HG03039 (cell line): ENCODE measurements around the gene MINK1.
"Not testable (repeated sequence)": the region's sequence is repeated elsewhere in the genome, so short reads cannot be mapped to it uniquely, and the experiment has no call there.

Experiments
- ATAC-seq: cut with Tn5 transposase; IDR thresholded peaks from one replicate; pipeline ENCODE4 v1.9.1; 2021; ENCODE audit warnings: mild to moderate bottlenecking, moderate library complexity; ENCODE audit not compliant: unreplicated experiment

MINK1 gene

GRCh38 chr17:4867535-4867934, 34.4 kb downstream of the MINK1 start:
- not testable (repeated sequence) for ATAC-seq

GRCh38 chr17:4869058-4869998, 36.2 kb downstream of the MINK1 start:
- ATAC-seq, result not testable (repeated sequence)

DNA sequence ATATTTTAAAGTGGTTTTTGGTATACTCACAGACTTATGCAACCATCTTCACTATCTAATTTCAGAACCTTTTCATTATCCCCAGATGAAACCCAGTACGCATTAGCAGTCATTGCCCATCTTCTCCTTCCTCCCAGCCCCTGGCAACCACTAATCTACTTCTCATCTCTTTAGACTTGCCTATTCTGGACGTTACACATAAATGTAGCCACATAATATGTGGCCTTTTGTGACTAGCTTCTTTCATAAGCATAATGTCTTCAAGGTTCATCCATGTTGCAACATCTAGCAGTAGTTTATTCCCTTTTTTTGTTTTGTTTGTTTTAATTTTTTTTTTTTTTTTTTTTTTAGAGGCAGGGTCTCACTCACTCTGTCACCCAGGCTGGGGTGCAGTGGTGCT, 37.7 kb downstream of the MINK1 start:
- no peak for ATAC-seq

- no peak for ATAC-seq
These were observed 39.6 kb downstream of the MINK1 start for GRCh38 chr17:4872786-4873185.

DNA sequence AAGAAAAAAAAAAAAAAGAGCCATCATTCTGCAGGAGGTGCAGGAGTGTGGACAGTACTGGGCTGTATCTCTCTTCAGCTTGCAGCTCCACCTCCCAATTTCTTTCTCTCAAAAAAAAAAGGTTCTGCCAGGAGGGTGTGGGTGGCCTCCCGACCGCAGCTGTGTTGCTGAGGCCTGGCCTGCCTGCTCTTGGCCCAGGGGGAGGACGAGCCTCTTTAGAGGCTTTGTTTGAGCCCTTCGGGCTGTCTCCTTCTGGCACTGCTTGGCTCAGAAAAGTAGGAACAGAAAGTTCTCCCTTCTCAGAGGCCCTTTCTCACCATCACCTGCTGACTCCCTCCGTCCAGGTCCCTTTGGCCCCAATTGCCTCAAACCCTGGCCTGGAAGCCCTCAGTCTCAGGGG, 43.9 kb downstream of the MINK1 start:
- no peak for ATAC-seq

DNA sequence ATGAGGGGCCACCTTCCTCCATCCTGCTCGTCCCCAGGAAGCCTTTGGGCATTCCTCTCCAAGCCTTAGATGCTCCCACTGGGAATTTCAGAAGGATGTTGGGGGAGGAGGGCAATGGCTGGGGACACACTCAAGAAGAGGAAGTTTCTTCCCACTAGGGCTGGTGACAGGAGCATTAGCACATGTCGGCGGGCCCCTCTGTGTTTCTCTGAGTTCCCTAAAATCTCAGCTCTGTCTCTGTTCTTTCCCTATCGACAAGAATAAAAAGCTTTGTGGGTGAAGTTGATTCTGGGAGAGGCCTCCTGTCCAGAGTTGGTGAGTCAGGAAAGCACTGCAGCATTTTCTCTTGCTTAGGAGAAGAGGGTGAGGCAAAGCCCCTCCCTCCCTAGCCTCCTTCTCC, 46.5 kb downstream of the MINK1 start:
- no peak for ATAC-seq

- no peak for ATAC-seq
These were observed 47.7 kb downstream of the MINK1 start for GRCh38 chr17:4880857-4881256.

DNA sequence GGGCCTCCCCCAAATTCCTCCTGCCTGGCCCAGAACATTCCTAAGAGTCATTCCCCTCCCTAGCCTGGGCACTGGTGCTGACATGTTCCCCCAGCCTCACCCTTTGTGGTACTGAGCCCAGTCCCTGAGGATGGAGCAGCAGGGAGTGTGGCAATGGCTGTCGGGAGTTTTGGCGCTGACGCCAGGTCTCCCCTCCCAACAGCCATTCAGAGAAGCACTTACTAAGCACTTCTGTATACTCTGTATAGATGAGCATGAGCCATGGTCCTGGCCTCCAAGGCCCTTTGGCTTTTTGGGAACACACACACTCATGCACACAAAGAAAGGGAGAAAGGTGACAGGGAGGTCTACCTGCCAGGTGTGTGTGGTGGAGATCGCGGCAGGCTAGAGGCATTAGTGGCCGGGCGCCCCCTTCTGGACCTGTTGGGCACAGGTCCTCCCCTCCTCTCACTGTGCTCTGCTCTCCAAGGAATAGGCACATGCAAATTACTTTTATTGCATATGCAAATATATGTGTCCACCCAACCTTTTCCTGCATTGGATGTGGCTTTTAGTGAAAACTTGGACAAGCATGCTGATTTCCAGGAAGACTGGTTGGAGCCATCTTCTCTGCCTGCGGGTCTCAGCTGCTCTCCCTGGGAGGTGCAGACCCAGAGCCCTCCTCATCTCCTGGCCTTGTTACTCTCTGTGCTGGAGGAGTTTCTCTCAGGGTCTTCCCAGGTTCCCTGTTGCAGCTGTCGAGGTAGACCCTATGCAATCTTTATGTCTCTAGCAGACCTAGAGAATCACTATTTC, 48.8 kb downstream of the MINK1 start:
- ATAC-seq, result no peak

DNA sequence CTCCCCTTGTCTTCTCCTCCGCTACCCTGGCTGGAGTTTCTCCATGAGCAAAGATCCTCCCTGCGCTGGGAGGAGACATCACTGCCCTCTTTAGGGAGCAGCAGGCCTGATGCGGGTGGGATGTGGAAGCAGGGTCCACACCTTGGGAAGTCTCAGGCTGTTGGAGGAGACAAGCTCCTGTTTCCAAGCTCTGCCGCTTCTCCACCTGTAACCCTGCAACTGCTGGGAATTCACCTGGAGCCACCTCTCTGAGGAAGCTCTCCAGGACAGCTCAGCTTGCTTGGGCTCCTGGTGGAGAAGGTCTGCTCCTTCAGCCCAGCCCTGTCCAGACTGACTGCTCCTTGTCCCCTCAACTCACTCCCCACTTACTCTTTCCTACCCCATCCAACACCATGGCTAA, 51.3 kb downstream of the MINK1 start:
- no peak for ATAC-seq

DNA sequence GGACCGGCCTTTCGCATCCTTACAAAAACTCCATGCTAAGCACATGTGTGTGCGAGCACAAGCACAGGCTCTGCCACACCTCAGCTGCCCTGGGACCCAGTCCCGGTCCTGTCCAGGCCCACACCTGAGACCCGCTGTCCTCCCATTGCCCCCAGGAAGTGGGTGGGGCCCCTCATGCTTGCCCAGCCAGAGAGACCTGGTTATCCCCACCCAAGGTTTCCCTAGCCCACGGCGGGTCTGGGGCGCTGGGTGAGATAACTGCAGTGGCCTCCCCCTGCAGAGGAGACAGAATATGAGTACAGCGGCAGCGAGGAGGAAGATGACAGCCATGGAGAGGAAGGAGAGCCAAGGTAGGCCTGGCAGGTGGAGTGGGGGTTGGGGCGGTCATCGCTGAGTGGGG, 53.7 kb downstream of the MINK1 start:
- no peak for ATAC-seq

DNA sequence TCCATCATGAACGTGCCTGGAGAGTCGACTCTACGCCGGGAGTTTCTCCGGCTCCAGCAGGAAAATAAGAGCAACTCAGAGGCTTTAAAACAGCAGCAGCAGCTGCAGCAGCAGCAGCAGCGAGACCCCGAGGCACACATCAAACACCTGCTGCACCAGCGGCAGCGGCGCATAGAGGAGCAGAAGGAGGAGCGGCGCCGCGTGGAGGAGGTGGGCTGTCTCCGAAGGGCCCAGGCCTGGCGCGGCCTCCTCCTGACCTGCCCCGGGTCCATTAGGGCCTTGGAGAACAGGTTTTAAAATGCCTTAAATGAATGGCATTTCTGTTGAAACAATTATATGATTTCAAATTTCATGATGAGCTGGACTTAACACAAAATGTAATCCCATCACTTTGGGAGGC, 54.4 kb downstream of the MINK1 start:
- no peak for ATAC-seq

DNA sequence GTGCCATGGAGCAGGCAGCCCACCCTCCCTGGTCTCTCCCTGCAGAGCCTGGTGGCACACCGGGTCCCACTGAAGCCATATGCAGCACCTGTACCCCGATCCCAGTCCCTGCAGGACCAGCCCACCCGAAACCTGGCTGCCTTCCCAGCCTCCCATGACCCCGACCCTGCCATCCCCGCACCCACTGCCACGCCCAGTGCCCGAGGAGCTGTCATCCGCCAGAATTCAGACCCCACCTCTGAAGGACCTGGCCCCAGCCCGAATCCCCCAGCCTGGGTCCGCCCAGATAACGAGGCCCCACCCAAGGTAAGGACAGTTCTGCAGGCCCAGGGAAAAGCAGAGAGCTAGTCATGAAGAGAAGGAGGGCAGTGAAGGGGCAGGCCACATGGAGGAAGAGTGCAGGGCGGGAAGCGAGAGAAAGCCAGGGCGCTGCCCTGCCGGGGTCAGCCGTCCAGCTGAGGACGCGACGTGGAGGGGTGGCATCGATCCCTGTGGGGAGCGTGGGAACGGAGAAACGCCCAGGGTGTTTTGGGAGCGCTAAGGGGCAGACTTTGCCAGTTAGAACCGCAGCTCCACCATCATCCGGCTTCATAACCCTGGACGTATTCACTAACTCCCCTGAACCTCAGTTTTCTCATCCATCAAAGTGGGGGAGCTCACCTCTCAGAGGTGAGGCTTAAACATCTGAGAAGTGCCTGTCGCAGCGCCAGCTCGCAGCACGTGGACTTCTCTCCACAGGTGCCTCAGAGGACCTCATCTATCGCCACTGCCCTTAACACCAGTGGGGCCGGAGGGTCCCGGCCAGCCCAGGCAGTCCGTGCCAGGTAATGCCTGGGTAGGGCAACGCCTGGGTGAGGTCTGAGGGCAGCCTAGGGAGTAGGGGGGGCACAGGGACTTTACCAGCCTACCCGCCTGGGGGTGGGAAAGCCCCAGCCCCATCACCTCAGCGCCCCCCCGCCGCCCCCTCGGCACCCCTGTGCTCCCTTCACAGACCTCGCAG, 58.6 kb downstream of the MINK1 start:
- ATAC-seq, result no peak

DNA sequence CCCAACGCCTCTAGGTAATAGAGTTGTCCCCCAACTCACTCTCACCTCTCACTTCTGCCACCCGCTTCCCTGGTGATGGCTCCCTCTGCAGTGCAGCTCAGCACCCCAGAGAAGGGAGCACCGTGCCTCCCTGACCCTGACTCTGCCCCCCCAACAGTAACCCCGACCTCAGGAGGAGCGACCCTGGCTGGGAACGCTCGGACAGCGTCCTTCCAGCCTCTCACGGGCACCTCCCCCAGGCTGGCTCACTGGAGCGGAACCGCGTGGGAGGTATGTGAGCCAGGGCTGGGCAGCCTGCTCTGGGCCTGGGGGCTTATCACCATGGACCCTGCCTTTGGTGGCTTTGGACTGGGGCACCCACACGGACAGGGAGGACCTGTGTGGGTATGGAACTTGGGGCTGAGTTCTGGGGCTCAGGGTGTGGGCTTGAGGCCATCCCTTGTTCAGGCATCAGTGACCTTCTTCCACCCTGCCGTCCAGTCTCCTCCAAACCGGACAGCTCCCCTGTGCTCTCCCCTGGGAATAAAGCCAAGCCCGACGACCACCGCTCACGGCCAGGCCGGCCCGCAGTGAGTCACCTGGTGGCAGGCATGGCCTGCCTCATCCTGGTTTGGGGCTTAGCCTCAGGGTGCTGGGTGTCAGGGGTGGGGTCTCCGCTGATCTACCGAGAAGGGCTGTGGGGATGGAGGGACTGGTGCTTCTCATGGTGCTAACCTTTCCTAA, 59.5 kb downstream of the MINK1 start:
- no peak for ATAC-seq

GRCh38 chr17:4893272-4893671, 60.1 kb downstream of the MINK1 start:
- ATAC-seq, result no peak

DNA sequence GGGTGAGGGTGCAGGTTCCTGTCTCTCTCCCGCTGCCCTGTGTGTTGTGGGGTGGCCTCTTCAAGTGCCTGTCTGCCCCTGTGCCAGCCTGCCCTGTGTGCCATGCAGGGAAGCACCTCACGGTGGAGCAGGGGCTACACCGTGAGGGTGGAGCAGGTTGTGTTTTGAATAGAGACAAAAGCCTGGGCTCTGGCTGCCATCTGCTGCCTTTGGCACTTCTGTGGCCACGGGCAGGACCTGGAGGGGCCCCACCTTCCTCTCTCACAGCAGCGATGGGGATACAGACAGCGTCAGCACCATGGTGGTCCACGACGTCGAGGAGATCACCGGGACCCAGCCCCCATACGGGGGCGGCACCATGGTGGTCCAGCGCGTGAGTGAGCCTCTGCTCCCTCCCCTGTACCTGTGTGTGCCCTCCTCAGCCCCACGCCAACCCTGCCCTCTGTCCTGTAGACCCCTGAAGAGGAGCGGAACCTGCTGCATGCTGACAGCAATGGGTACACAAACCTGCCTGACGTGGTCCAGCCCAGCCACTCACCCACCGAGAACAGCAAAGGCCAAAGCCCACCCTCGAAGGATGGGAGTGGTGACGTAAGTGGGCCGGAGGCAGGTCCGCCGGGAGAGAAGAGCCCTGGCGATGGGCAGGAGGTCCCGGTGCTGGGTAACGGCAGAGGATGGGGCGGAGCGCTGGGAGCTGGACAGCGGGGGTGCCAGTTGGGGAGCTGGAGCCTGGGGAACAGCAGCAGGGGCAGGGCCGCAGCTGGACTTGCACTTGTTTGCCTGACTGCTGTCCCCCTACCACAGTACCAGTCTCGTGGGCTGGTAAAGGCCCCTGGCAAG, 60.8 kb downstream of the MINK1 start:
- ATAC-seq, result no peak

- no peak for ATAC-seq
These were observed 62.0 kb downstream of the MINK1 start for GRCh38 chr17:4895121-4895520.

GRCh38 chr17:4895657-4896331, 62.7 kb downstream of the MINK1 start:
- no peak for ATAC-seq

GRCh38 chr17:4896332-4897197, 63.4 kb downstream of the MINK1 start:
- no peak for ATAC-seq
